ENCODE measurements around the gene FARP2. TPM values are rescaled to one million over a fixed set of nuclear protein-coding genes. Genes with fewer than 3 reads are reported as not detected.

Gene FARP2
- total and polyA plus RNA-seq, 10 of the 15 experiments (the other 5 are each of a cell fraction or from before 2014, with no cell fraction given), result 5.5 to 67.5 (median 36.8) TPM

GRCh38 chr2:241356871-241357260 lies 781 bp downstream of the FARP2 start:
- intact Hi-C loops (cut with micrococcal nuclease; ENCODE audit: unreplicated experiment), result loop anchor here (1.0 to 10.0 kb wide), 4 partner anchors 42 to 525 kb away; partner anchors contain the start of genes HDLBP, SEPTIN2 and STK25
- Histone ChIP-seq H3K4me3 (peak overlapping the region; percentile 91), H3K9ac (ENCODE audit: control insufficient read depth, insufficient read depth, low read length) (peak overlapping the region; percentile 80), H3K9me3 (replicated peaks; ENCODE audit: control insufficient read depth, insufficient read depth, low read length) (no peaks in the 10 kb centered on the region), H3K4me1 (ENCODE audit: control insufficient read depth, insufficient read depth, low read length) (peaks cover 10% of the 10 kb centered on the region), H3K27ac (ENCODE audit: control insufficient read depth, insufficient read depth) (peak overlapping the region; percentile 64), H3K4me2 (ENCODE audit: control insufficient read depth, insufficient read depth) (peak overlapping the region; percentile 88), H3K36me3 (ENCODE audit: control insufficient read depth in 2 of 2, insufficient read depth in 2 of 2, low read length in 1 of 2) (peaks cover 5 to 14% of the 10 kb centered on the region in 2 experiments), H4K20me1 (ENCODE audit: control insufficient read depth, insufficient read depth) (no peaks in the 10 kb centered on the region), H2AFZ (ENCODE audit: control insufficient read depth, low read depth, low read length) (no peak overlapping the region), H3K27me3 (replicated peaks in 1 of 2; ENCODE audit: control insufficient read depth in 2 of 2, insufficient read depth in 2 of 2, low read length in 1 of 2) (no peaks in the 10 kb centered on the region), H3K79me2 (ENCODE audit: control insufficient read depth, insufficient read depth, low read length) (peaks cover 54% of the 10 kb centered on the region)
- no TSS peak for BruUV-seq (replicated peaks)
- SMC1A ChIA-PET (ENCODE audit: uncharacterized antibody, unreplicated experiment), result no interaction called here
- TF ChIP-seq SIX5 (IDR thresholded peaks at IDR 0.05; ENCODE audit: low read depth, low read length, severe bottlenecking) (no peak), POLR2AphosphoS5 (IDR thresholded peaks at IDR 0.05; ENCODE audit: low read length) (no peak), JUND (IDR thresholded peaks at IDR 0.05; ENCODE audit: low read depth, low read length) (no peak), RFX5 (IDR thresholded peaks at IDR 0.05; ENCODE audit: low read depth, low read length) (no peak)
- TF ChIP-seq, protein P1, sequence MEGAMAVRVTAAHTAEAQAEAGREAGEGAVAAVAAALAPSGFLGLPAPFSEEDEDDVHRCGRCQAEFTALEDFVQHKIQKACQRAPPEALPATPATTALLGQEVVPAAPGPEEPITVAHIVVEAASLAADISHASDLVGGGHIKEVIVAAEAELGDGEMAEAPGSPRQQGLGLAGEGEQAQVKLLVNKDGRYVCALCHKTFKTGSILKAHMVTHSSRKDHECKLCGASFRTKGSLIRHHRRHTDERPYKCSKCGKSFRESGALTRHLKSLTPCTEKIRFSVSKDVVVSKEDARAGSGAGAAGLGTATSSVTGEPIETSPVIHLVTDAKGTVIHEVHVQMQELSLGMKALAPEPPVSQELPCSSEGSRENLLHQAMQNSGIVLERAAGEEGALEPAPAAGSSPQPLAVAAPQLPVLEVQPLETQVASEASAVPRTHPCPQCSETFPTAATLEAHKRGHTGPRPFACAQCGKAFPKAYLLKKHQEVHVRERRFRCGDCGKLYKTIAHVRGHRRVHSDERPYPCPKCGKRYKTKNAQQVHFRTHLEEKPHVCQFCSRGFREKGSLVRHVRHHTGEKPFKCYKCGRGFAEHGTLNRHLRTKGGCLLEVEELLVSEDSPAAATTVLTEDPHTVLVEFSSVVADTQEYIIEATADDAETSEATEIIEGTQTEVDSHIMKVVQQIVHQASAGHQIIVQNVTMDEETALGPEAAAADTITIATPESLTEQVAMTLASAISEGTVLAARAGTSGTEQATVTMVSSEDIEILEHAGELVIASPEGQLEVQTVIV (IDR thresholded peaks at IDR 0.05; ENCODE audit: borderline replicate concordance, partially characterized antibody), result no peak
- WGBS (ENCODE audit: insufficient coverage, insufficient replicate concordance, low lambda C conversion rate, missing lambda C conversion rate), result 0% methylated on average over 5 of the region's 5 CpGs
- POLR2A ChIA-PET, result no interaction called here
- CTCF ChIA-PET, result interaction anchor here (1.0 kb wide), 1 partner anchor 35 kb away, joined by 5 read pairs; no protein-coding TSS in a partner anchor
- ATAC-seq, result 0 out of 3 replicates have a peak, but pooled peaks have one; percentile 4
- no peak for DNase-seq (ENCODE audit: low read depth, low spot score)
- in situ Hi-C loops (cut with MboI), result no loop called here
- no peak for FAIRE-seq
- RAD21 ChIA-PET (ENCODE audit: unreplicated experiment), result interaction anchor here (1.0 kb wide), 1 partner anchor 35 kb away, joined by 3 read pairs; no protein-coding TSS in a partner anchor

Measured in GM12878 (cell line).